ENCODE results near the gene TMEM184B. TPM values are rescaled to one million over a fixed set of nuclear protein-coding genes. Genes with fewer than 3 reads are reported as not detected.

TMEM184B gene
- total and polyA plus RNA-seq, 10 of the 15 experiments (the other 5 are each of a cell fraction or from before 2014, with no cell fraction given) = 0.56 to 22.4 (median 7.9) TPM

- TF ChIP-seq, protein P1, sequence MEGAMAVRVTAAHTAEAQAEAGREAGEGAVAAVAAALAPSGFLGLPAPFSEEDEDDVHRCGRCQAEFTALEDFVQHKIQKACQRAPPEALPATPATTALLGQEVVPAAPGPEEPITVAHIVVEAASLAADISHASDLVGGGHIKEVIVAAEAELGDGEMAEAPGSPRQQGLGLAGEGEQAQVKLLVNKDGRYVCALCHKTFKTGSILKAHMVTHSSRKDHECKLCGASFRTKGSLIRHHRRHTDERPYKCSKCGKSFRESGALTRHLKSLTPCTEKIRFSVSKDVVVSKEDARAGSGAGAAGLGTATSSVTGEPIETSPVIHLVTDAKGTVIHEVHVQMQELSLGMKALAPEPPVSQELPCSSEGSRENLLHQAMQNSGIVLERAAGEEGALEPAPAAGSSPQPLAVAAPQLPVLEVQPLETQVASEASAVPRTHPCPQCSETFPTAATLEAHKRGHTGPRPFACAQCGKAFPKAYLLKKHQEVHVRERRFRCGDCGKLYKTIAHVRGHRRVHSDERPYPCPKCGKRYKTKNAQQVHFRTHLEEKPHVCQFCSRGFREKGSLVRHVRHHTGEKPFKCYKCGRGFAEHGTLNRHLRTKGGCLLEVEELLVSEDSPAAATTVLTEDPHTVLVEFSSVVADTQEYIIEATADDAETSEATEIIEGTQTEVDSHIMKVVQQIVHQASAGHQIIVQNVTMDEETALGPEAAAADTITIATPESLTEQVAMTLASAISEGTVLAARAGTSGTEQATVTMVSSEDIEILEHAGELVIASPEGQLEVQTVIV (IDR thresholded peaks at IDR 0.05; ENCODE audit: borderline replicate concordance, partially characterized antibody) = no peak
- peak; percentile 43; the same call in 1 of the 2 replicates for TF ChIP-seq ZSCAN29 (IDR thresholded peaks at IDR 0.05)
- TF ChIP-seq ZNF217 (IDR thresholded peaks at IDR 0.05) = no peak; the same call in 1 of the 2 replicates
- no peak for TF ChIP-seq SRF (IDR thresholded peaks at IDR 0.05; ENCODE audit: low read depth in 2 of 2, low read length in 2 of 2)
- TF ChIP-seq NKRF (conservative IDR thresholded peaks at IDR 0.05) = peak; percentile 60; the same call in 1 of the 2 replicates
- TF ChIP-seq, protein P2, sequence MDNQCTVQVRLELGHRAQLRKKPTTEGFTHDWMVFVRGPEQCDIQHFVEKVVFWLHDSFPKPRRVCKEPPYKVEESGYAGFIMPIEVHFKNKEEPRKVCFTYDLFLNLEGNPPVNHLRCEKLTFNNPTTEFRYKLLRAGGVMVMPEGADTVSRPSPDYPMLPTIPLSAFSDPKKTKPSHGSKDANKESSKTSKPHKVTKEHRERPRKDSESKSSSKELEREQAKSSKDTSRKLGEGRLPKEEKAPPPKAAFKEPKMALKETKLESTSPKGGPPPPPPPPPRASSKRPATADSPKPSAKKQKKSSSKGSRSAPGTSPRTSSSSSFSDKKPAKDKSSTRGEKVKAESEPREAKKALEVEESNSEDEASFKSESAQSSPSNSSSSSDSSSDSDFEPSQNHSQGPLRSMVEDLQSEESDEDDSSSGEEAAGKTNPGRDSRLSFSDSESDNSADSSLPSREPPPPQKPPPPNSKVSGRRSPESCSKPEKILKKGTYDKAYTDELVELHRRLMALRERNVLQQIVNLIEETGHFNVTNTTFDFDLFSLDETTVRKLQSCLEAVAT (IDR thresholded peaks at IDR 0.05) = no peak
- TF ChIP-seq NR2F1 (conservative IDR thresholded peaks at IDR 0.05) = peak; percentile 33; the same call in 1 of the 2 replicates
- TF ChIP-seq BMI1 (IDR thresholded peaks at IDR 0.05; ENCODE audit: borderline replicate concordance) = no peak
- no peak for TF ChIP-seq MYB (IDR thresholded peaks at IDR 0.05; ENCODE audit: borderline replicate concordance, low read depth, low read length)
- TF ChIP-seq POLR2AphosphoS2 (IDR thresholded peaks at IDR 0.05; ENCODE audit: low read depth, low read length) = no peak
- TF ChIP-seq ZNF207 (IDR thresholded peaks at IDR 0.05; ENCODE audit: borderline replicate concordance) = 0 out of 2 replicates have a peak, but pooled peaks have one; percentile 42
- no peak for TF ChIP-seq CHD4 (IDR thresholded peaks at IDR 0.05)
- TF ChIP-seq EZH2 (IDR thresholded peaks at IDR 0.05; ENCODE audit: borderline replicate concordance, control insufficient read depth, low read depth, low read length) = no peak
- TF ChIP-seq, protein P3, sequence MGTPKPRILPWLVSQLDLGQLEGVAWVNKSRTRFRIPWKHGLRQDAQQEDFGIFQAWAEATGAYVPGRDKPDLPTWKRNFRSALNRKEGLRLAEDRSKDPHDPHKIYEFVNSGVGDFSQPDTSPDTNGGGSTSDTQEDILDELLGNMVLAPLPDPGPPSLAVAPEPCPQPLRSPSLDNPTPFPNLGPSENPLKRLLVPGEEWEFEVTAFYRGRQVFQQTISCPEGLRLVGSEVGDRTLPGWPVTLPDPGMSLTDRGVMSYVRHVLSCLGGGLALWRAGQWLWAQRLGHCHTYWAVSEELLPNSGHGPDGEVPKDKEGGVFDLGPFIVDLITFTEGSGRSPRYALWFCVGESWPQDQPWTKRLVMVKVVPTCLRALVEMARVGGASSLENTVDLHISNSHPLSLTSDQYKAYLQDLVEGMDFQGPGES (IDR thresholded peaks at IDR 0.05) = no peak
- TF ChIP-seq MXI1 (IDR thresholded peaks at IDR 0.05; ENCODE audit: low read depth, low read length) = no peak
- no peak for TF ChIP-seq ZBTB11 (CRISPR knock-in tag; IDR thresholded peaks at IDR 0.05)
- no peak for TF ChIP-seq NR2C2 (IDR thresholded peaks at IDR 0.05; ENCODE audit: borderline replicate concordance, control insufficient read depth, insufficient read length, low read depth)
- no peak for TF ChIP-seq BRCA1 (IDR thresholded peaks at IDR 0.05; ENCODE audit: low read depth, low read length)
- peak; percentile 86; the same call in 1 of the 2 replicates for TF ChIP-seq BACH1 (IDR thresholded peaks at IDR 0.05; ENCODE audit: borderline replicate concordance)
Observed at GRCh38 chr22:38316364-38317121, 43.7 kb upstream of the TMEM184B start (continued).

Measured in GM12878 (cell line).